ENCODE results near the gene DCST2.

GRCh38 chr1:155022927-155023236, 10.7 kb downstream of the DCST2 start:
- no peak for TF ChIP-seq CTCF (IDR thresholded peaks at IDR 0.05)
- no peak for TF ChIP-seq EP300 (IDR thresholded peaks at IDR 0.05)
